ENCODE data around the gene UPK1A.
"Not testable (repeated sequence)": the region's sequence is repeated elsewhere in the genome, so short reads cannot be mapped to it uniquely, and the experiment has no call there.

Gene UPK1A

DNA sequence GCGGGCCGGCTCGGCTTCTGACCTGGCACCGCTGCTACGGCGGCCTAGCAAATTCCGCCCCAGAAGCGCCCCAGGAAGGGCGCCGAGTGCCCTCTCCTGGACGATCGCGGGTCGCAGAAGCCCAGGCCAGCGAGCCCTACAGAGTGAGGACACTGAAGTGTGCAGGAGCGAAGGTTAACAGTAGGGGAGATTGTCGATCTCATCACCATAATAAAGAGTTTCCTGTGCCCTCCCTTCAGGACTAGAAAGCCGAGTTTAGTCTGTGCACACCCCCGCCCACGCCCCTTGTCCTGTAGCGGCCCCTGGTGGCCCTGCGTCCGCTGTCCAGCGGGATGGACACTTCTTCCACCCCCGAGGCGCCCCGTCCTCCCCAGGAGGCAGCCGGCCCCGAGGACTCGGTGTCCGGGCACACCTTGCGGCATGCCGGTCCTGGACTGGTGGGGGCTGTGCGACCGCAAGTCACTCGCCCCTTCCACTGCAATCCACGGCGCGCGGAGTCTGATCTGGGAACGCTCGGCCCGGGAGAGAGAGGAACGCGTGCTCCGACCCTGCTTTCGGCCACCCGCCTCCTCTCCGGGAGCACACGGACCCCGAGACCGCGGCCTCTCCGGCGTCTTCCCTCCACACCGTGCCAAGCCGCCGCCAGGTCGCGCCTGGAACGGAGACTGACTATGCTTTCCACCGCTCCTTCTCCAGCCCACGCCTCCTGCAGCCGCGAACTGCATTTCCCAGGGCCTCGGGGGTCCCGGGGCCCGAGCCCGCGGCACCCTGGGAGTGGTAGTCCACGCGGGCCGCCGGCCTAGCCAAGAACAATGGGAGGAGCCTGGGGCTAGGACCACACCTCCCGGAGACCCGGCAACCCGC is 50.7 kb downstream of the UPK1A start:
- in situ Hi-C loops (cut with MboI; ENCODE audit: low sequenced_read_pairs): no loop called here

DNA sequence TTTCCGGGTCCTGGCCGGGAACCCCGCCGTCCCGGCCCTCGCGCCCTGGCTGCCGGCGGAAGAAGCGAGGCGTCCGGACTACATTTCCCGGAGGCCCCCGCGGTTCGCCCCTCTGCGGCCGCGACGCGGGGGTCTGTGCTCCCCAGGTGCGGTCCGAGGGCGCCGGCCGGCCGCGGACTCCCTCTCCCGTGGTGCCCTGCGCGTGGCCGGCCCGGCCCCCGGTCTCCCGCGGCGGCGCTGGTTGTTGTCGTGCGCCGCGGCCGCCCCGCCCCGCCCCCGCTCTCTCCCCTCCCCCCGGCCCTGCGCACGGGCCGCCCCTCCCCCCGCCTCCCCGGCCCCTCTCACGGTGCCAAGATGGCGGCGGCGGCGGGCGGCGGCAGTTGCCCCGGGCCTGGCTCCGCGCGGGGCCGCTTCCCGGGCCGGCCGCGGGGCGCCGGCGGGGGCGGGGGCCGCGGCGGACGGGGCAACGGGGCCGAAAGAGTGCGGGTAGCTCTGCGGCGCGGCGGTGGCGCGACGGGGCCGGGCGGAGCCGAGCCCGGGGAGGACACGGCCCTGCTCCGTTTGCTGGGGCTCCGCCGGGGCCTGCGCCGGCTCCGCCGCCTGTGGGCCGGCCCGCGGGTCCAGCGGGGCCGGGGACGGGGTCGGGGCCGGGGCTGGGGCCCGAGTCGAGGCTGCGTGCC is 51.5 kb downstream of the UPK1A start, which contains the start of gene KMT2B:
Gene KMT2B, plus strand, starts transcription at position 339 of the 680 bp plus-strand sequence. Its CDS starts 16 bp downstream, at position 355.
- in situ Hi-C loops (cut with MboI; ENCODE audit: low sequenced_read_pairs): no loop called here

DNA sequence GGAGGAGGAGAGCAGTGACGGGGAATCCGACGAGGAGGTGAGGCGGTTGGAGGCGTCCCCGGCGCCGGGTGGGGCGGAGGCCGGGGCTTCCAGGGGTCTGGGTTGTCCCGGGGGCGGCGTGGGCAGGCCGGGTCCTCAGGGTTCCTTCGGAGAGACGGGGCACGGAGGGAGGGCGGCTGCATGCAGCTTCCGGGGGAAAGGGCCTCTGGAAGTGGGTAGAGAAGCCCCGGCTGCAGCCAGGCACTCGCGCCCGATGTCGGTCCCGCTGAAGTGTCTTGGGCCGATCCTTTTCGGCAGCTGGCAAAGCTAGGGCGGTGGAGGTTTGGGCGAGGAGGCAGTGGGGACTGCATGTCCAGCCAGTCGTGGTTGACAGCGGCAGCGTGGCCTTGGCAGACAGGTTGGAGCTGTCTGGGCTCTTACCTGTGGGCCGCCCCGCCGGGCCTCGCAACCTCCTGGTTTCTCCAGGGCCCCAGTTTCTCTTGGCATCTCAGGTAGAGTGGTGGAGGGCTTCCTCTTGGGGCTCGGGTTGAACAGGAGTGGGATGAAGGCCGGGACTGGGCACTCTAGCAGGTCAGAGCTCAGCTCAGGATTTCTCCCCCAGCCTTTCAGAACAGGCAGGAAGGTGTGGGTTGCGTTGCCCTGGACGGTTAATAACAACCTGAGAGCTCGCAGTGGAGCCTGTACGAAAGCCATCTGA is 52.2 kb downstream of the UPK1A start:
- in situ Hi-C loops (cut with MboI; ENCODE audit: low sequenced_read_pairs): no loop called here

DNA sequence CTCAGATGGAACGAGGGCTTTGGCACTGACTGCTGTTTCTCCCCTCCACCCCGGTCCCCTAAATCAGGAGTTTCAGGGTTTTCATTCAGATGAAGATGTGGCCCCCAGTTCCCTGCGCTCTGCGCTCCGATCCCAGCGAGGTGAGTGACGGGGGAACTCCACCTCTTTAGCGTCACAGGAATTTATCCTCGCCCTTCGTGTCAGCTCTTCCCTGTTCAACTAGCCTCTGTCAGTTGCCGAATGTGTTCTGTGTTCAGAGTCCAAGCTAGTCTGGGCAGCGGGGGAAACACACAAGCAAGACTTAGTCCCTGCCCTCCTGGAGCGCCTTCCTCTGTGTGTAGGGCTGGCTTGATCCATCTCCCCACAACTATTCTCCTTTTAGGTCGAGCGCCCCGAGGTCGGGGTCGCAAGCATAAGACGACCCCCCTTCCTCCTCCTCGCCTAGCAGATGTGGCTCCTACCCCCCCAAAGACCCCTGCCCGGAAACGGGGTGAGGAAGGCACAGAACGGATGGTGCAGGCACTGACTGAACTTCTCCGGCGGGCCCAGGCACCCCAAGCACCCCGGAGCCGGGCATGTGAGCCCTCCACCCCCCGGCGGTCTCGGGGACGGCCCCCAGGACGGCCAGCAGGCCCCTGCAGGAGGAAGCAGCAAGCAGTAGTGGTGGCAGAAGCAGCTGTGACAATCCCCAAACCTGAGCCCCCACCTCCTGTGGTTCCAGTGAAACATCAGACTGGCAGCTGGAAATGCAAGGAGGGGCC is 53.3 kb downstream of the UPK1A start:
- in situ Hi-C loops (cut with MboI; ENCODE audit: low sequenced_read_pairs): no loop called here

DNA sequence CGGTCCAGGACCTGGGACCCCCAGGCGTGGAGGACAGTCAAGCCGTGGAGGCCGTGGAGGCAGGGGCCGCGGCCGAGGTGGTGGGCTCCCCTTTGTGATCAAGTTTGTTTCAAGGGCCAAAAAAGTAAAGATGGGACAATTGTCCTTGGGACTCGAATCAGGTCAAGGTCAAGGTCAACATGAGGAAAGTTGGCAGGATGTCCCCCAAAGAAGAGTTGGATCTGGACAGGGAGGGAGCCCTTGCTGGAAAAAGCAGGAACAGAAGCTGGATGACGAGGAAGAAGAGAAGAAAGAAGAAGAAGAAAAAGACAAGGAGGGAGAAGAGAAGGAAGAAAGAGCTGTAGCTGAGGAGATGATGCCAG is 53.8 kb downstream of the UPK1A start:
- in situ Hi-C loops (cut with MboI; ENCODE audit: low sequenced_read_pairs): no loop called here

DNA sequence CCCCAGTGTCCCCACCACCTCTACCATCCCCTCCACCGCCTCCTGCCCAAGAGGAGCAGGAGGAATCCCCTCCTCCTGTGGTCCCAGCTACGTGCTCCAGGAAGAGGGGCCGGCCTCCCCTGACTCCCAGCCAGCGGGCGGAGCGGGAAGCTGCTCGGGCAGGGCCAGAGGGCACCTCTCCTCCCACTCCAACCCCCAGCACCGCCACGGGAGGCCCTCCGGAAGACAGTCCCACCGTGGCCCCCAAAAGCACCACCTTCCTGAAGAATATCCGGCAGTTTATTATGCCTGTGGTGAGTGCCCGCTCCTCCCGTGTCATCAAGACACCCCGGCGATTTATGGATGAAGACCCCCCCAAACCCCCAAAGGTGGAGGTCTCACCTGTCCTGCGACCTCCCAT is 54.3 kb downstream of the UPK1A start:
- in situ Hi-C loops (cut with MboI; ENCODE audit: low sequenced_read_pairs): no loop called here

DNA sequence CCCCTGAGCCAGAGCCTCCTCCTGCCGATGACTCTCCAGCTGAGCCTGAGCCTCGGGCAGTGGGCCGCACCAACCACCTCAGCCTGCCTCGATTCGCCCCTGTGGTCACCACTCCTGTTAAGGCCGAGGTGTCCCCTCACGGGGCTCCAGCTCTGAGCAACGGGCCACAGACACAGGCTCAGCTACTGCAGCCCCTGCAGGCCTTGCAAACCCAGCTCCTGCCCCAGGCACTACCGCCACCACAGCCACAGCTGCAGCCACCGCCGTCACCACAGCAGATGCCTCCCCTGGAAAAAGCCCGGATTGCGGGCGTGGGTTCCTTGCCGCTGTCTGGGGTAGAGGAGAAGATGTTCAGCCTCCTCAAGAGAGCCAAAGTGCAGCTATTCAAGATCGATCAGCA is 55.1 kb downstream of the UPK1A start:
- in situ Hi-C loops (cut with MboI; ENCODE audit: low sequenced_read_pairs): no loop called here

DNA sequence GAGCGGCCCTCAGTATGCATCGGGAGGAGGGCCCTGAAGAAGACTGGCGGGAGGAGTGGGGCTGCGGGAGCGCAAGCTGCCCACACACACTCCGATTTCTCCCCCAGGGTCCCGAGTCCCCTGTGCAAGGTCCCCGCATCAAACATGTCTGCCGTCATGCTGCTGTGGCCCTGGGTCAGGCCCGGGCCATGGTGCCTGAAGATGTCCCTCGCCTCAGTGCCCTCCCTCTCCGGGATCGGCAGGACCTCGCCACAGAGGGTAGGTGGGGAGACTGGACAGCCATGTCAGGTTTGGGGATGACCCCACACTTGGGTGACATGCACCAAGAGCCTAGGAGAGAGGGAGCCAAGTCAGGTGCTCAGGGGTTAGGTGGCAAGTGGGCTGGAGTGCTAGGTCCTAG is 56.1 kb downstream of the UPK1A start:
- in situ Hi-C loops (cut with MboI; ENCODE audit: low sequenced_read_pairs): no loop called here

DNA sequence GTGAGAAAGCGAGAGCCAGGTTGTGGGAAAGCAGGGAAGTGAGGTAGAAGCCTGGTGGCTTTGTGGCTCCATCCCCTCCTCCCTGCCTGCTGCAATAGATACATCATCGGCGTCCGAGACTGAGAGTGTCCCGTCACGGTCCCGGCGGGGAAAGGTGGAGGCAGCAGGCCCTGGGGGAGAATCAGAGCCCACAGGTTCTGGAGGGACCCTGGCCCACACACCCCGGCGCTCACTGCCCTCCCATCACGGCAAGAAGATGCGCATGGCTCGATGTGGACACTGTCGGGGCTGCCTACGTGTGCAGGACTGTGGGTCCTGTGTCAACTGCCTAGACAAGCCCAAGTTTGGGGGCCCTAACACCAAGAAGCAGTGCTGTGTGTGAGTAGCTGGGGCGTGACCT is 56.6 kb downstream of the UPK1A start:
- in situ Hi-C loops (cut with MboI; ENCODE audit: low sequenced_read_pairs): no loop called here

DNA sequence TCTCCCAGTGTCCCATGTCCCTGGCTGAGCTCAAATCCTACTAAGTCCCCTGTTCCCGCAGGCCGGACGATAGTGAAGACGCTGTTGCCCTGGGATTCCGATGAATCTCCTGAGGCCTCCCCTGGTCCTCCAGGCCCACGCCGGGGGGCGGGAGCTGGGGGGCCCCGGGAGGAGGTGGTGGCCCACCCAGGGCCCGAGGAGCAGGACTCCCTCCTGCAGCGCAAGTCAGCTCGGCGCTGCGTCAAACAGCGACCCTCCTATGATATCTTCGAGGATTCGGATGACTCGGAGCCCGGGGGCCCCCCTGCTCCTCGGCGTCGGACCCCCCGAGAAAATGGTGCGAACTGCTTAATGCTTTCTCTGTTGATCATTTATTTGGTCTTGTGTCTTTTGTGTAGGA is 57.4 kb downstream of the UPK1A start:
- in situ Hi-C loops (cut with MboI; ENCODE audit: low sequenced_read_pairs): no loop called here

DNA sequence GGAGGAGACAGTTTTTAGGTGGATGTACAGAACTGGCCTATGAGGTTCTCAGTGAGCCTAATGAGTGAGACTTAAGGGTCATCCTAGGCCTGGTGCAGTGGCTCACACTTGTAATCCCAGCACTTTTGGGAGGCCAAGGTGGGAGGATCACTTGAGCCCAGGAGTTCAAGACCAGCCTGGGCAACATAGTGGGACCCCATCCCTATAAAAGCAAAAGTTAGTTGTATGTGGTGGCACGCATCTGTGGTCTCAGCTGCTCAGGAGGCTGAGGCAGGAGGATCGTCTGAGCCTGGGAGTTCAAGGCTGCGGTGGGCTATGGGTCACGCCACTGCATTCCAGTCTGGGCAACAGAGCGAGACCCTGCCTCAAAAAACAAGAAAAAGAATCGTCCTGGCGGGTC is 57.8 kb downstream of the UPK1A start:
- in situ Hi-C loops (cut with MboI; ENCODE audit: low sequenced_read_pairs): not testable (repeated sequence)

DNA sequence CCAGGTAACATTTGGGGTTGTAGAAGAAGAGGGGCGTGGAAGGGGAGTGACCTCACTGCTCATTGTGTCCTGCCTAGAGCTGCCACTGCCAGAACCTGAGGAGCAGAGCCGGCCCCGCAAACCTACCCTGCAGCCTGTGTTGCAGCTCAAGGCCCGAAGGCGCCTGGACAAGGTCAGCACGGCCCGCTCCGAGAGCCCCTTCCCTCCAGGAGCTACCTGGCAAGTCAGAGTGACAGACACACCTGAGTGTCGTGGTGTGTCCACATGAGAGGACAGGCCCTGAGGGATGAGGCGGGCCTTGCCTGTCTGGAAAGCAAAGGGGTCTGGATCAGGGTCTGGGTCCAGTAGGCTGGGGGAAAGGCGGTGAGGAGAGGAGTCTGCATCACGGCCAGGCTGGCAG is 58.2 kb downstream of the UPK1A start:
- in situ Hi-C loops (cut with MboI; ENCODE audit: low sequenced_read_pairs): no loop called here

DNA sequence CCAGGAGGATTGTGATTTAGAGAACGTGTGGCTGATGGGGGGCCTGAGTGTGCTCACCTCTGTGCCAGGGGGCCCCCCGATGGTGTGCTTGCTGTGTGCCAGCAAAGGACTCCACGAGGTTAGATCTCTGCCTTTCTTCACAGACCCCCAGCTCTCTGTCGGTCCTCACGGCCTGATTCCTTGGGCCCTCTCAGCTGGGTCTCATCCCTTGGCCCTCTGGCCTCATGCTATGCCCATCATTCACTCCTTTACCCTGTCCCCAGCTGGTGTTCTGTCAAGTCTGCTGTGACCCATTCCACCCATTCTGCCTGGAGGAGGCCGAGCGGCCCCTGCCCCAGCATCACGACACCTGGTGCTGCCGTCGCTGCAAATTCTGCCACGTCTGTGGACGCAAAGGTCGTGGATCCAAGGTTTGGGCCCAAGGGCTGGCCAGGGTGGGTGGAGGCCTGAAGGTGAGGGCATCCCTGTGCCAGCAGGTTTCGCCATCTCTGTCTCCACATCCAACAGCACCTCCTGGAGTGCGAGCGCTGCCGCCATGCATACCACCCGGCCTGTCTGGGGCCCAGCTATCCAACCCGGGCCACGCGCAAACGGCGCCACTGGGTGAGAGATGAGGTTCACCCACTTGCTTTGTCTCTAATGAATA is 59.0 kb downstream of the UPK1A start:
- in situ Hi-C loops (cut with MboI; ENCODE audit: low sequenced_read_pairs): no loop called here

DNA sequence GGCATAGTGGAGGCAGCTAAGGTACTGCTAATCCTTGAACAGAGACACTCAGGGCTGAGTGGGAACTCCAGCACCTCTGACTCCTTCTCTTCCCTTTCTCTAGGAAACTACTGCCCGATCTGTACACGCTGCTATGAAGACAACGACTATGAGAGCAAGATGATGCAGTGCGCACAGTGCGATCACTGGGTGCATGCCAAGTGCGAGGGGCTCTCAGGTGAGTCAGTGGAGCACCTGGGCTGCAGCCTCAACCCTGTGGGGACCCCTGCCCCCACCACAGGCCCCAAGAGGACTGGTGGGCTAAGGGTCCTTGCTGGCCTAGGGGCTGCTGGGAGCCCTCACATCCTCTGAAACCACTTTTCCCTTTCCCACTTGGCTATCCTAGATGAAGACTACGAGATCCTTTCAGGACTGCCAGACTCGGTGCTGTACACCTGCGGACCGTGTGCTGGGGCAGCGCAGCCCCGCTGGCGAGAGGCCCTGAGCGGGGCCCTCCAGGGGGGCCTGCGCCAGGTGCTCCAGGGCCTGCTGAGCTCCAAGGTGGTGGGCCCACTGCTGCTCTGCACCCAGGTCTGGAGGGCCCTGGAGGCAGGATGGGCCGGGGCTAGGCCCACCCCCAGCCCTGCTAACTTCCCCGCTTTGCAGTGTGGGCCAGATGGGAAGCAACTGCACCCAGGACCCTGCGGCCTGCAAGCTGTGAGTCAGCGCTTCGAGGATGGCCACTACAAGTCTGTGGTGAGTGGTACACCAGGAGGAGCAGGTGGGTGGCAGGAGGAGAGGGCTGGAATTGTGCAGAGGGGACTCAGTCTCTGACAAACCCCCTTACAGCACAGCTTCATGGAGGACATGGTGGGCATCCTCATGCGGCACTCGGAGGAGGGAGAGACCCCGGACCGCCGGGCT is 61.0 kb downstream of the UPK1A start:
- in situ Hi-C loops (cut with MboI; ENCODE audit: low sequenced_read_pairs): no loop called here

Data from HL-60/S4 treated with retinoic acid at 250 ng/mL for 4 days and 3 days (cell line).